ENCODE results near the gene NAV2. TPM values are rescaled to one million over a fixed set of nuclear protein-coding genes. Genes with fewer than 3 reads are reported as not detected.

Gene NAV2
- total RNA-seq, 1 experiment from 2014 or later = 46.3 TPM

- no peak overlapping the region for H3K23ac ChIP-seq (ENCODE audit: insufficient read length, low read depth, low read length)
- H3K18ac ChIP-seq (ENCODE audit: insufficient read length, low read depth, low read length) = no peak overlapping the region
- no peak overlapping the region for H3K14ac ChIP-seq (ENCODE audit: insufficient read depth, low read length)
- Mint-ChIP-seq H3K4me3 (no peak overlapping the region), H3K36me3 (ENCODE audit: insufficient read depth in 1 of 3, low read depth in 3 of 3) (peaks cover 26 to 60% (median 57%) of the 10 kb centered on the region in 3 experiments), H3K4me1 (peaks cover 34 to 40% of the 10 kb centered on the region in 2 experiments), H3K27ac (no peak overlapping the region; a peak in 1 of 7 replicates), H3K27me3 (ENCODE audit: low read depth) (no peaks in the 10 kb centered on the region), H3K9me3 (no peaks in the 10 kb centered on the region)
- no peak overlapping the region for H2BK20ac ChIP-seq (ENCODE audit: low read depth, low read length, poor library complexity, severe bottlenecking)
- no peak overlapping the region for H4K91ac ChIP-seq (ENCODE audit: insufficient read length, low read depth, low read length)
- no peak overlapping the region for H4K8ac ChIP-seq (replicated peaks; ENCODE audit: insufficient read length, low read depth, low read length)
- no peak overlapping the region for H3K4me2 ChIP-seq (ENCODE audit: insufficient read depth, insufficient read length, low read length)
- no peak overlapping the region for H3K56ac ChIP-seq (ENCODE audit: insufficient read length, low read depth, low read length)
- no peaks in the 10 kb centered on the region for H3K79me2 ChIP-seq (ENCODE audit: insufficient read depth, low read length)
- no peaks in the 10 kb centered on the region for H4K20me1 ChIP-seq (ENCODE audit: control insufficient read depth, insufficient read depth, insufficient read length)
- no peak overlapping the region for H2BK120ac ChIP-seq (ENCODE audit: low read depth, low read length, poor library complexity, severe bottlenecking)
- H3K23me2 ChIP-seq (ENCODE audit: insufficient read length, low read depth, low read length, poor library complexity, severe bottlenecking) = no peaks in the 10 kb centered on the region
- H2AFZ ChIP-seq (ENCODE audit: low read length) = no peak overlapping the region
- H2AK5ac ChIP-seq (ENCODE audit: insufficient read length, low read length) = no peak overlapping the region
- no peak overlapping the region for H4K5ac ChIP-seq (ENCODE audit: insufficient read length, low read depth, low read length)
- H3K27ac ChIP-seq (ENCODE audit: insufficient read length, low read depth, low read length) = no peak overlapping the region
- no peak overlapping the region for H2BK12ac ChIP-seq (ENCODE audit: insufficient read length, low read depth, low read length)
- no peaks in the 10 kb centered on the region for H3K27me3 ChIP-seq (ENCODE audit: insufficient read depth, low read length)
- H2BK5ac ChIP-seq (ENCODE audit: insufficient read length, low read length) = no peak overlapping the region
- H3K4me1 ChIP-seq (ENCODE audit: insufficient read depth, low read length) = peaks cover 8% of the 10 kb centered on the region; the same call in 1 of the 2 replicates
- no peaks in the 10 kb centered on the region for H3K79me1 ChIP-seq (ENCODE audit: insufficient read depth, low read depth, low read length, poor library complexity, severe bottlenecking)
- no peaks in the 10 kb centered on the region for H3K9me3 ChIP-seq (ENCODE audit: control insufficient read depth, low read depth, low read length)
- no peak for DNase-seq
- no peak for TF ChIP-seq CTCF (conservative IDR thresholded peaks at IDR 0.05)
- no peak overlapping the region for H3K4ac ChIP-seq (ENCODE audit: low read depth, low read length)
- no peak overlapping the region for H3K9ac ChIP-seq (ENCODE audit: extremely low read depth, insufficient read length, low read length)
- H3T11ph ChIP-seq (ENCODE audit: low read length) = no peak overlapping the region
- no peak overlapping the region for H2BK15ac ChIP-seq (ENCODE audit: low read depth, low read length)
- no CpG with 5 or more reads among the region's 5 CpGs for WGBS (ENCODE audit: extremely low coverage, insufficient read length, low lambda C conversion rate)
Measured at GRCh38 chr11:20061776-20062175, 349.1 kb downstream of the NAV2 start.
